Amygdala (tissue), 56 donors: ENCODE results near the gene PDE11A.
A peak's percentile ranks its signal among the peaks of the same experiment; 100 is the strongest.

ENCODE experiments used
- DNase-seq, 56 donors: peaks; one replicate each; lab custom pipeline; 2025; lab: John Stamatoyannopoulos, UW

PDE11A gene

DNA sequence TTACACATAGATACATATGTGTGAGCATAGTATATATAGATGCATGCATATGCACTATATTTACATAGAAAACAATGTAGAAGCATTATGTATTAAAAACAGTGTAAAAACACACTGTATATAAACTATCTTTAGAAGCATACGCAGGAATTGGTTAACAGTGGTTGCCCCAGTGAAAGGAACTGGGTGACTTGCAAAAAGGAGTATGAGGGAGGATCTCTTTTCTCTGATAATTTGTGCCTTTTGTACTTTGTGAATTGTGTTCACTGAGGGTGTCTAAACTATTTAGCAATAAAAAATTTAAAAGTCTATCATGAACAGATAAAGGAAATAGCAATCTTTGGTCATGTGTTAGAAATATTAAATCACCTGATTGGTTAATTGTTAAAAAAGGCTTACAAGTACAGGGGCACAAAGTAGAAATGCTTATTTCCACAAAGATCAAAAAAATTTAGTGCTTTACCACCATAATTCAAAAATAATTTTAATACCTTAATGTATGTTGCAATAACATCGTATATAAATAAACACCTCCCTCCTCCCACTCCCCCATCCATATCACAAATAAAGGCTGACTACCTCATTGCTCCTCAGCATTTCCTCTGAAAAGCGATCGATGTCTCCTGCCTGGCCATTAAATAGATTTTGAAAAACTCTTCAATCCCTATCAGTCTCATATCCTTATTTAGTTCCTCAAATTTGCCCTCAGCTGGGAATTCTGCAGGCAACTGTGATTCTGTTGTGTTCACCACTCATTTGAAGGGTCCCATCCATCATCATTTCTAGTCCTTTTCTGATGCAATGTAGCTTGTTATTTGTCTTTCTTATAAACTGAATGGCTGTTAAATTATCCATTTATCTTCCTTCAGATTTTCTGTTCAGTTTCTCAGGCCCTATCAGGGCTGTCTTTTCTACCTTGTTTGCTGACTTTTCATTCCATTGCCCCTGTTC is 422.7 kb downstream of the PDE11A start:
- no peak for DNase-seq

GRCh38 chr2:177646791-177647190 is 425.8 kb downstream of the PDE11A start:
- DNase-seq: no peak

DNA sequence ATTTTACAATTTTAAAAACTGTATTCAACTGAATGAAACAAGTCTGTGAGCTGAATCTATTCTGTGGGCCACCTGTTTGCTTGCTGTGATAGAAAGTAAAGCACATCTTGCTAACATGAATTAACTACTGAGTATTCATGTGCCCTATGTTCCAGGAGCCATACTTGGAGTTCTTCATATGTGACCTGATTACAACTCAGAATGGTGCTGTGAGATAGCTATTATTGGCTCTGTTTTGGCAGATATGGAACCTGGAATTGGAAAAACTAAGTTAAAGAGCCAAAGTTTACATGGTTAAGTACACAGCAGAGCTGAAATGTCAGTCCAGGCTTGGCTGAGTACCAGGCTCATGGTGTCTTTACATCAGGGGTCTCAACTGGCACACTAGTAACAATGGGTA is 426.3 kb downstream of the PDE11A start:
- no peak for DNase-seq

- DNase-seq: peak in 2 of 56 donors; percentile 21 to 32
These were observed 431.2 kb downstream of the PDE11A start for GRCh38 chr2:177641331-177641730.

DNA sequence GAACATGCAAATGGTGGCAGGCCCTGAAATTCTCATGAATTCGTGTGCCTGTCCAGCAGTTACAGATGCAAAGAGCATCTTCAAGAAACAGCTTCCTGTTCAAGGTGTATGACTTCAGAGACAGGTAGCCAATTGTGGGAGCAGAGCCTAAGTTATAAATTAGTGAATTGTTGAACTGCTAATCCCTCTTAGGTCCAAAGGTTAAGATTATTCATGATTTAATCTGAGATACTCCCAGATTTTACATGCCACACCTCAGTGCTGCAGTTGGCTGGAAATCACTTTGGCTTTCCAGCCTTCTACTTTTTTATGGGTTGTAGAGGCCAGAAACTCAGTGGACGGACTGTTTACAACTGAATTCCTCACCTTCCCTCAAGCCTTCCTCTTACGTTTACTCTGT is 432.2 kb downstream of the PDE11A start:
- DNase-seq: no peak

- DNase-seq: no peak
These were observed 433.2 kb downstream of the PDE11A start for GRCh38 chr2:177639262-177639914.

DNA sequence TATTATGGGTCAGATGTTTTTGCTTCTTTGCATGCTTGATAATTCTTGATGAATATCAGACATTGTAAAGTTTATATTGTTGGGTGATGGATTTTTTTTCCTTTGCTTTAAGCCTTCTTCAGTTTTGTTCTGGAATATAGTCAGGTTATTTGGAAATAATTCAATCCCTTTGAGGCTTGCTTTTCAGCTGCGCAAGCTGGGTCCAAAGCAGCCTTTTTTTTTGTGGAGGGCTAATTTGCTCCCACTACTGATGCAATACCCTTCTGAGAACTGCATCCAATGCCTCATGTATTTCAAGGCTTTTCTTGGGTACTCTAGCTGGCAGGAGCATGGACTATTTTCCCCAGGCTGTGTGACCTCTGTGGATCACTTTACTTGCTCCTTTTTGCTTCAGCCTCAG is 434.1 kb downstream of the PDE11A start:
- DNase-seq: no peak

DNA sequence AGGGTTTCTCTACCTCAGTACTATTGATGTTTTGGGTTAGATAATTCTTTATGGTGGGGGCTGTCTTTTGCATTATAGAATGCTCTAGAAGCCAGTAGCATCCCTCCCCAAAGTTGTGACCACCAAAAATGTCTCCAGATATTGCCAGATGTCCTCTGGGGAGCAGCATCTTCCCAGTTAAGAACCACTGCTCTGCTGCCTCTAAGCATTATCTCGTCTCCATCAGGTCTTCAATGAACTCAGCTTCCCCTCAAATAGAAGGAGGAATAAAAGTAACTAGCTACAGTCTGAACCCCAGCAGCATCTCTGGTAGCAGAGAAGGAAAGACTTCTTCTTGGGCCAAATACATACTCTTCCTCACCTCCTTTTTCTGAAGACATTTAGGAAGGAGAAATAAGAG is 435.9 kb downstream of the PDE11A start:
- no peak for DNase-seq

DNA sequence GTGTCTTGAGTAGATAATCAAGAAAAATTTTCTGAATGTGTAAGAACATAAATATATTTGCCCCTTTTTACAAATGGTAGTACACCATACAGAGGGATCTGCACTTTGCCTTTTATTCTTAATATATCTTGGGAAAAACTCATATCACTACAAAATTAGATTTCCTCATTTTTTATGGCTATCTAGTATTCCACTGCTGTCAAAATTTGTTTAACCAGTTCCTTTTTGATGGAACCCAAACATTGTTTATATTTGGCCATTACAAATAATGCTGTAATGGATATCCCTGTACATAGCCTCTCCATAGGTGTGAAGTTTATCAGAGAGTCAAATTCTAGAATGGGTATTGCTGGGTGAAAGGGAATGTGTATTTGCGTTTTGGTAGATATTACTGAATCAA is 436.9 kb downstream of the PDE11A start:
- no peak for DNase-seq

GRCh38 chr2:177633910-177634294 is 438.7 kb downstream of the PDE11A start:
- DNase-seq: no peak

GRCh38 chr2:177633111-177633510 is 439.5 kb downstream of the PDE11A start:
- no peak for DNase-seq

GRCh38 chr2:177631680-177632079 is 440.9 kb downstream of the PDE11A start:
- DNase-seq: peak in 3 of 56 donors; percentile 12 to 36 (median 28)

- no peak for DNase-seq
These were observed 443.1 kb downstream of the PDE11A start for GRCh38 chr2:177629357-177630024.

DNA sequence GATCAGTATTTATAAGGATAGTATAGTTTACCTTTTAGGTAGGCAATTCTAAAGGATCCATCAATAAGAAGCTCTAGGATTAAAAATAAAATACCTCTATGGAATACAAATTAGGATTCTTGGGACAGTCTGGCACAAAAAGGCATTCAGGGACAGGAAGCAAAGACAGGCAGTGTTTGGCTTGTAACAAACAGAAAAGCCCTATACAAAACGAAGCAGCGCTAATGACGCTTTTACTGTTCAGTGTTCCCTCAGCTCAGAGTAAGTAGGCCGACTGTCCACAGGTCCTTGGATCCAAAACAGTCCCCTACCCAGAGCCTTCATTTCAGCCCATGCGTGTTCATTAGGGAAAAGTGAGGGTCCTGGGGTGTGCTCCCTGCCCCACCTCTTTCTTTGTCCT is 443.7 kb downstream of the PDE11A start:
- peak in 5 of 56 donors; percentile 6 to 26 (median 12) for DNase-seq

- peak in 1 of 56 donors; percentile 26 for DNase-seq
These were observed 446.6 kb downstream of the PDE11A start for GRCh38 chr2:177625744-177626650.

DNA sequence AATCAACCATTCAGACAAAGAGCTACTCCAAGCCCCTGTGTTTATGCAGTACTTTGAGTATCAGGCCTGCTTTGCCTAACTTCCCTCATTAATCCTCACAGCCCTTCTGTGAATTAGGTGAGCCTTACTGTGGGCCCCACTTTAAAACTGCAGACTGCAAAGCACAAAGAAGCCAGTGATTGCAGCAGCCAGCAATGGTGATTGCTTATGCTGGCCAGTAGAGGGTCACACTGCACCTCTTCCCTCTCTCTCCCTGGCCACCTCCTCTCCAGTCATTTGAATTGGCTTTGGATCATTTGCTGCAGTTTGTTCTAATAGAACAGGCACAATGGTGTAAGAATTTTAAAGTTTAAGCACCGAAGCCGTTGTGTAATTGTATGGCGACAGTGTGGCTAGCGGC is 450.1 kb downstream of the PDE11A start:
- DNase-seq: peak in 12 of 56 donors; percentile 11 to 50 (median 28)

DNA sequence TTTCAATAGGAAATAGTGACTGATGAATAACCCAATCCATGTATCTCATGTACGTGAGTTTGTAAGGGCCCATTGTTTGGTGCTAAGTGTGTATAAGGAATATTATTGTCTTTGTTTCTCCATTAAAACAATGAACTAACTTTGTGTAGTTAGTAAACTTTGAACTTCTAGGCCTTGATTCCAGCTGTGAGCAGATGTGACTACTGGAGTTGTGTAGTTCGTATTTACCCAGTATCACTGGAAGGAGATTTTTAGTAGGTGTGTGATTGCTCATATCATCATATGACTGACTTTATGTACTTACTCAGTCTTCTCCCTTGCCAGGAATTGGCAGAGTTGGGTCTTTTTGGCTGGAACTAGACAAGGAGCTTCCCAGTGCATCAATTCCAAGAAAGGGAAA is 452.6 kb downstream of the PDE11A start:
- no peak for DNase-seq

GRCh38 chr2:177619461-177619860 is 453.1 kb downstream of the PDE11A start:
- DNase-seq: no peak

DNA sequence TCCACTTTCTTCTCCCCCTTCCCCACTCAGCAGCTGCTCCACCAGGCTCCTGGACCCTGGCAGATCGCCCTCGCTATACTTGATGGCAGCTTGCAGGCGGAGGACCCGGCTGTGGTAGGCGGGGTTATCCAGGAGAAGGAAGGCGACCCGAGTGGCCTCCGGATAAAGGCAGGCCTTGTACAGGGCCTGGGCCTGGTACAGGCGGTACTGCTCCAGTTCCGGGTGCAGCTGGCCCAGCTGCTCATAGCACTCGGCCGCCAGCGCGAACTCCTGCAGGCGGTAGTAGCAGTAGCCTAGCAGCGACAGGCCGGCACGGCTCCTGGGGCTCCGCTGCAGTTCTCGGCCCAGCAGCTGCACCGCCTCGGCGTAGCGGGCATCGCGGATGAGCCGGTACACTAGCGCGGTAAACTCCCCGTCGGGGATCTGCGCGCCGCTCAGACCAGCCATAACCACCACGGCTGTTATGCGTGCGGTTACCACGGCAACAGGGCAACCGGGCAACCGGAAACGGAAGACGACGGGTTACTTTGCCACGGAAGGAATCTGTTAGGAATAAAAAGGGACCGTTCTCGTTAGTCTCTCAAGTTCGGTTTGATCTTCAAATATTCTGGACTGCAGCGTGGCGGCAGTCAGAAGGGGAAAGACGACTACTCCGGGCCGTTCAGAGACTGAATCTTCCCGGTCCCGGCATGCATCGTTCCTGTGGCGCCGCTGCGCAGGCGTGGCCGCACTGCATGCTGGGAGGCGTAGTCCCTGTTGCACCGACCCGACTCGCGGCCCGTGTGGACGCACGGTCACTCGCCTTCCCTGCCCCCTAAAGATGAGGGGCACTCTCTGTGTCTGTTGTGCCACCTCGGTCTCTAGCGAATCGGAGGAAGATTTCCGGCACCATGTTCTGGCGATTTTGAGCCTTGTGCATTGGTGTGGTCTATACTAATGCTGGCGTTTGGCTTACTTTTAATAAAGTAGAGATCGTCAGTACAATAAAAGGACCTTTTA is 454.0 kb downstream of the PDE11A start:
- DNase-seq: peak; percentile 68 to 99 (median 90)
